Measurements from ENCODE around the gene C6orf136.

The C6orf136 gene

GRCh38 chr6:30686908-30687658, 40.1 kb downstream of the C6orf136 start:
- peak; percentile 78 for DNase-seq (ENCODE audit: low read depth)

GRCh38 chr6:30687659-30688431, 40.9 kb downstream of the C6orf136 start:
- DNase-seq (ENCODE audit: low read depth) = no peak

GRCh38 chr6:30688569-30688968, 41.6 kb downstream of the C6orf136 start:
- DNase-seq (ENCODE audit: low read depth) = no peak

GRCh38 chr6:30689022-30689865, 42.3 kb downstream of the C6orf136 start:
- DNase-seq (ENCODE audit: low read depth) = no peak

- DNase-seq (ENCODE audit: low read depth) = no peak
These were observed 43.1 kb downstream of the C6orf136 start for GRCh38 chr6:30689985-30690384.

GRCh38 chr6:30690403-30691207, 43.7 kb downstream of the C6orf136 start, which contains the start of gene NRM:
TSS of gene NRM (minus strand) at chr6:30690984. CDS start at chr6:30690974, 10 bp downstream.
- peak; percentile 69 for DNase-seq (ENCODE audit: low read depth)

- DNase-seq (ENCODE audit: low read depth) = no peak
These were observed 44.4 kb downstream of the C6orf136 start for GRCh38 chr6:30691208-30691847.

GRCh38 chr6:30696432-30696831, 49.5 kb downstream of the C6orf136 start:
- no peak for DNase-seq (ENCODE audit: low read depth)

GRCh38 chr6:30700340-30700739, 53.4 kb downstream of the C6orf136 start:
- no peak for DNase-seq (ENCODE audit: low read depth)
